Measurements from ENCODE around the gene NCKAP5.

NCKAP5 gene

GRCh38 chr2:132773331-132773730 lies 794.9 kb downstream of the NCKAP5 start:
- no peak for TF ChIP-seq CTCF (IDR thresholded peaks at IDR 0.05; ENCODE audit: low read depth, low read length, missing control alignments)
- H3K4me3 ChIP-seq (ENCODE audit: low read depth, low read length): no peak overlapping the region
- in situ Hi-C loops (cut with HindIII; ENCODE audit: low sequenced_read_pairs): no loop called here
- no peak for DNase-seq (ENCODE audit: low read depth)

- TF ChIP-seq CTCF (IDR thresholded peaks at IDR 0.05; ENCODE audit: low read depth, low read length, missing control alignments): no peak
- no peak for DNase-seq (ENCODE audit: low read depth)
- no peak overlapping the region for H3K4me3 ChIP-seq (ENCODE audit: low read depth, low read length)
- in situ Hi-C loops (cut with HindIII; ENCODE audit: low sequenced_read_pairs): no loop called here
Measured at GRCh38 chr2:132772340-132772739, 795.9 kb downstream of the NCKAP5 start.

- DNase-seq (ENCODE audit: low read depth): no peak
- no peak overlapping the region for H3K4me3 ChIP-seq (ENCODE audit: low read depth, low read length)
- TF ChIP-seq CTCF (IDR thresholded peaks at IDR 0.05; ENCODE audit: low read depth, low read length, missing control alignments): no peak
- in situ Hi-C loops (cut with HindIII; ENCODE audit: low sequenced_read_pairs): no loop called here
Measured at GRCh38 chr2:132766573-132766972, 801.7 kb downstream of the NCKAP5 start.

- no peak for DNase-seq (ENCODE audit: low read depth)
- H3K4me3 ChIP-seq (ENCODE audit: low read depth, low read length): no peak overlapping the region
- in situ Hi-C loops (cut with HindIII; ENCODE audit: low sequenced_read_pairs): no loop called here
- TF ChIP-seq CTCF (IDR thresholded peaks at IDR 0.05; ENCODE audit: low read depth, low read length, missing control alignments): no peak
Measured at GRCh38 chr2:132761437-132761836, 806.8 kb downstream of the NCKAP5 start.

GRCh38 chr2:132760971-132761370 lies 807.3 kb downstream of the NCKAP5 start:
- in situ Hi-C loops (cut with HindIII; ENCODE audit: low sequenced_read_pairs): no loop called here
- TF ChIP-seq CTCF (IDR thresholded peaks at IDR 0.05; ENCODE audit: low read depth, low read length, missing control alignments): no peak
- no peak overlapping the region for H3K4me3 ChIP-seq (ENCODE audit: low read depth, low read length)
- no peak for DNase-seq (ENCODE audit: low read depth)

- in situ Hi-C loops (cut with HindIII; ENCODE audit: low sequenced_read_pairs): no loop called here
- no peak overlapping the region for H3K4me3 ChIP-seq (ENCODE audit: low read depth, low read length)
- no peak for TF ChIP-seq CTCF (IDR thresholded peaks at IDR 0.05; ENCODE audit: low read depth, low read length, missing control alignments)
- no peak for DNase-seq (ENCODE audit: low read depth)
Measured at GRCh38 chr2:132760405-132760804, 807.9 kb downstream of the NCKAP5 start.

GRCh38 chr2:132758995-132759394 lies 809.3 kb downstream of the NCKAP5 start:
- no peak for TF ChIP-seq CTCF (IDR thresholded peaks at IDR 0.05; ENCODE audit: low read depth, low read length, missing control alignments)
- in situ Hi-C loops (cut with HindIII; ENCODE audit: low sequenced_read_pairs): no loop called here
- no peak for DNase-seq (ENCODE audit: low read depth)
- H3K4me3 ChIP-seq (ENCODE audit: low read depth, low read length): no peak overlapping the region
